Measurements from ENCODE around the gene CNIH4. TPM values are rescaled to one million over a fixed set of nuclear protein-coding genes. Genes with fewer than 3 reads are reported as not detected.
A peak's percentile ranks its signal among the peaks of the same experiment; 100 is the strongest.

The CNIH4 gene
- total and polyA plus RNA-seq, 2 donors: 56.4 to 59.1 TPM

DNA sequence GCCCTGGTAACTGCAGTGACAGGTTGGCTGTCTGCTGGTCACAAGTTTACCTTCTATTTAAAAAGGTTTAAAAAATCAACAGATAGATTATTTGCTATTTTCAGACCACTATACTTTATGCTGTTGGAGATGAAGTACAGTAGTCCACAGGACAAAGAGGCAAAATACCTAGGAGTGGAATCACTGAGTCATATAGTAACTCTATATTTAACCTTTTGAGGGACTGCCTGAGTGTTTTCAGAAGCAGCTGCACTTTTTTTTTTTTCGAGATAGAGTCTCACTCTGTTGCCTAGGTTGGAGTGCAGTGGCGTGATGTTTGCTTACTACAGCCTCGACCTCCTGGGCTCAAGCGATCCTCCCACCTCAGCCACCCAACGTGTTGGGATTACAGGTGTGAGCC, 11.7 kb downstream of the CNIH4 start:
- H3K36me3 ChIP-seq (ENCODE audit: insufficient read depth): peaks cover 6% of the 10 kb centered on the region
- DNase-seq (ENCODE audit: extremely low spot score): no peak
- WGBS: 93% methylated on average over 5 of the region's 5 CpGs
- H3K27ac ChIP-seq (ENCODE audit: low read depth): no peak overlapping the region
- no peak overlapping the region for H3K4me3 ChIP-seq (ENCODE audit: low read depth, low read length)
- no peaks in the 10 kb centered on the region for H3K4me1 ChIP-seq (ENCODE audit: insufficient read depth)

DNA sequence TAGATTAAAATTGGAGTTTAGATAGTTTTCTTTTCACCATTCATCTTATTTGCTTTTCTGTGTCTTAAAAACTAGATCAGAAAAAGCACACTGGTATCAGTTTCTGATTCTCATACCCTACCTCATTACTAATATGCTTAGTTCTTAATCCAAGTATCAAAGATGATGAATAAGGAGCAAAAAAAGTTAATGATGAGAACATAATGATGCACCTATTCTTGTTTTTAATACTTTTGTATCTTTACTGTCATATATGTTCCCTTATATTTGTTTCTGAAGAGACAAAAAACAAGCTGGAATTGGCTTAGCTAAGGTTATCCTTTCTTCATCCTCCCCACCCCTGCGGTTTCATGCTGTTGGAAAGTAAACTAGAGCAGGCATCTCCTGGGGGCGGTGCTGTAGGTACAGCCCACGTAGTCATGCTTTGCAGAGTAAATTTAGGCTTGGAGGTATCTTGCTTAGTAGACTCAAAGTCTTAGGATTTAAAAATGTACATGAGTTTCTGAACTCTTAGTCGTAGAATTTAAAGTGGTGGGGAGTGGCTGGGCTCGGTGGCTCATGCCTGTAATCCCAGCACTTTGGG, 16.4 kb downstream of the CNIH4 start:
- WGBS: 90% methylated on average over 5 of the region's 5 CpGs
- H3K36me3 ChIP-seq (ENCODE audit: insufficient read depth): peaks cover 9% of the 10 kb centered on the region

GRCh38 chr1:224375059-224375458, 18.4 kb downstream of the CNIH4 start:
- WGBS: 80% methylated on average over 3 of the region's 3 CpGs
- H3K4me3 ChIP-seq (ENCODE audit: low read depth, low read length): no peak overlapping the region
- H3K27ac ChIP-seq (ENCODE audit: low read depth): no peak overlapping the region
- peaks cover 7% of the 10 kb centered on the region for H3K36me3 ChIP-seq (ENCODE audit: insufficient read depth)
- no peak for DNase-seq (ENCODE audit: extremely low spot score)
- no peaks in the 10 kb centered on the region for H3K4me1 ChIP-seq (ENCODE audit: insufficient read depth)

More for the DNA sequence above, 16.4 kb downstream of the CNIH4 start:
- H3K4me1 ChIP-seq (ENCODE audit: insufficient read depth): no peaks in the 10 kb centered on the region
- DNase-seq (ENCODE audit: extremely low spot score): no peak
- no peak overlapping the region for H3K4me3 ChIP-seq (ENCODE audit: low read depth, low read length)
- no peak overlapping the region for H3K27ac ChIP-seq (ENCODE audit: low read depth)

- H3K27ac ChIP-seq (ENCODE audit: low read depth): no peak overlapping the region
- 85% methylated on average over 2 of the region's 2 CpGs for WGBS
- no peak overlapping the region for H3K4me3 ChIP-seq (ENCODE audit: low read depth, low read length)
- no peak for DNase-seq (ENCODE audit: extremely low spot score)
- peaks cover 5% of the 10 kb centered on the region for H3K36me3 ChIP-seq (ENCODE audit: insufficient read depth)
- no peaks in the 10 kb centered on the region for H3K4me1 ChIP-seq (ENCODE audit: insufficient read depth)
These were observed 21.0 kb downstream of the CNIH4 start for GRCh38 chr1:224377676-224378006.

GRCh38 chr1:224378855-224379631, 22.4 kb downstream of the CNIH4 start:
- Histone ChIP-seq H3K27ac (ENCODE audit: low read depth) (no peak overlapping the region), H3K4me1 (ENCODE audit: insufficient read depth) (no peaks in the 10 kb centered on the region), H3K36me3 (ENCODE audit: insufficient read depth) (peaks cover 5% of the 10 kb centered on the region), H3K4me3 (ENCODE audit: low read depth, low read length) (no peak overlapping the region)
- DNase-seq (ENCODE audit: extremely low spot score): no peak
- 83% methylated on average over 7 of the region's 7 CpGs for WGBS

DNA sequence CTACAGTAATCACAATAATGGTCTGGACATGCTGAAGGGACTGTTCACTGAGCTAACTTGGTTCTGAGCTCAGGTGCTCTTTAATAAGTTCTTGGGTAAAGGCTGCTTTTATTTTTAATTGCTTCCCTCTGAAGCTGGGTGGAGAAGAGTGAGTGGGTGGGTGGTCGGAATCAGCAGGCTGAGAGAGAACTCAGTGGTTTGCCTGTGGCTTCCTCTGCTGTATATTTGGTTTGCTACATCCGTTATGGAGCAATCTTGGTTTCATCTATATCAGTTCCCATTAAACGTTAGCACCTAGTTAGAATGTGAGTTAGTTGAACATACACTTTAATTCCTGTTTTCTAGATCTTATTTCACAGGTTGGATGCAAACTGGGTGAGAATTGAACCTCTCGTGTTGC, 23.3 kb downstream of the CNIH4 start:
- Histone ChIP-seq H3K4me3 (ENCODE audit: low read depth, low read length) (no peak overlapping the region), H3K27ac (ENCODE audit: low read depth) (no peak overlapping the region), H3K36me3 (ENCODE audit: insufficient read depth) (peaks cover 5% of the 10 kb centered on the region), H3K4me1 (ENCODE audit: insufficient read depth) (no peaks in the 10 kb centered on the region)
- no peak for DNase-seq (ENCODE audit: extremely low spot score)
- 68% methylated on average over 4 of the region's 4 CpGs for WGBS

GRCh38 chr1:224381880-224382548, 25.3 kb downstream of the CNIH4 start:
- 85% methylated on average over 4 of the region's 4 CpGs for WGBS
- H3K36me3 ChIP-seq (ENCODE audit: insufficient read depth): peaks cover 4% of the 10 kb centered on the region
- no peaks in the 10 kb centered on the region for H3K4me1 ChIP-seq (ENCODE audit: insufficient read depth)
- H3K27ac ChIP-seq (ENCODE audit: low read depth): no peak overlapping the region
- H3K4me3 ChIP-seq (ENCODE audit: low read depth, low read length): no peak overlapping the region
- no peak for DNase-seq (ENCODE audit: extremely low spot score)

- Histone ChIP-seq H3K4me3 (ENCODE audit: low read depth, low read length) (no peak overlapping the region), H3K27ac (ENCODE audit: low read depth) (no peak overlapping the region), H3K36me3 (ENCODE audit: insufficient read depth) (no peaks in the 10 kb centered on the region), H3K4me1 (ENCODE audit: insufficient read depth) (no peaks in the 10 kb centered on the region)
- DNase-seq (ENCODE audit: extremely low spot score): no peak
- WGBS: 91% methylated on average over 3 of the region's 3 CpGs
These were observed 26.5 kb downstream of the CNIH4 start for GRCh38 chr1:224383218-224383617.

DNA sequence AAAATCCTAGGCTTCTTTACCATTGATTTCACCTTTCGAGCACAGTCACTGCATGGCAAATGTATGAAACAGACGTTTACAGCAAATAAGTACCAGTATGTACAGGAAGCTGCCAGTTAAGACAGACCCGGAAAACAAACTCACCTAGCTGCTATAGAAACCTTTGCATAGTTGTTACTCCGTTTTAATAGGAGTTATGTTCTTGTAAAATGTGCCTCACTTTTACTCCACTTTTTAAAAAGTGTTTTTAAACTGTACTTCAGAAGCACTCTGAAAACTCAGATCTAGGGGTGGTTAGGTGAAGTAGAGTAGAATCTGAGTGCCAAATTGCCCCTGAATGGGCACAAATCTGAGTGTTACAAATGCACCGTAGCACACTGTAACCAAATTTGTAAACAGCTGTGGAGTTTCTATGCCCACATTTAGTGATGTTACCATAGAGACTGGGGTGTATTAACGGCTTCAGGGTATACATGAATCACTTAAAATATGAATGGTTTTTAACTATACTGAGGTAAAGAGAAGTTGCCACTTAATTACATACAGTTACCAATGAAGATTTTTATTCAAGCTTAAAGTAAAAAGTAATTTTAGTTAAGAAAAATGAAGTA, 30.7 kb downstream of the CNIH4 start:
- DNase-seq (ENCODE audit: extremely low spot score): peak; percentile 20
- no peak overlapping the region for H3K4me3 ChIP-seq (ENCODE audit: low read depth, low read length)
- peaks cover 2% of the 10 kb centered on the region for H3K36me3 ChIP-seq (ENCODE audit: insufficient read depth)
- H3K4me1 ChIP-seq (ENCODE audit: insufficient read depth): no peaks in the 10 kb centered on the region
- 59% methylated on average over 6 of the region's 6 CpGs for WGBS
- no peak overlapping the region for H3K27ac ChIP-seq (ENCODE audit: low read depth)

- Histone ChIP-seq H3K4me1 (ENCODE audit: insufficient read depth) (no peaks in the 10 kb centered on the region), H3K27ac (ENCODE audit: low read depth) (no peak overlapping the region), H3K4me3 (ENCODE audit: low read depth, low read length) (no peak overlapping the region), H3K36me3 (ENCODE audit: insufficient read depth) (peaks cover 4% of the 10 kb centered on the region)
- DNase-seq (ENCODE audit: extremely low spot score): no peak
- WGBS: 76% methylated on average over 2 of the region's 2 CpGs
These were observed 31.3 kb downstream of the CNIH4 start for GRCh38 chr1:224387943-224388342.

DNA sequence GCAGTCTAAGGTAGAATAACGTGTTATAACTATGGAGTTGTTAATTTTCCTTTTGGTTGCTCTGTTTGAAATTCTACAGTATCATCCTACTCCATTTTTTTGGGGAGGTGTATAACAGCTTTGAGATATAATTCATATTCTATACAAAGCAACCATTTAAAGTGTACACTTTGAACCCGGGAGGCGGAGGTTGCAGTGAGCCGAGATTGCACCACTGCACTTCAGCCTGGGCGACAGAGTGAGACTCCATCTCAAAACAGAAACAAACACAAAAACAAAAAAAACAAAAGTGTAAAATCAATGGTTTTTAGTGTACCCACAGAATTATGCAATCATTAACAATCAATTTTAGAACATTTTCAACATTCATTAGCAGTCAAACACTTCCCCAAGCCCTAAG, 33.8 kb downstream of the CNIH4 start:
- Histone ChIP-seq H3K4me1 (ENCODE audit: insufficient read depth) (no peaks in the 10 kb centered on the region), H3K36me3 (ENCODE audit: insufficient read depth) (peaks cover 4% of the 10 kb centered on the region), H3K27ac (ENCODE audit: low read depth) (no peak overlapping the region), H3K4me3 (ENCODE audit: low read depth, low read length) (no peak overlapping the region)
- WGBS: 95% methylated on average over 5 of the region's 5 CpGs
- DNase-seq (ENCODE audit: extremely low spot score): no peak

DNA sequence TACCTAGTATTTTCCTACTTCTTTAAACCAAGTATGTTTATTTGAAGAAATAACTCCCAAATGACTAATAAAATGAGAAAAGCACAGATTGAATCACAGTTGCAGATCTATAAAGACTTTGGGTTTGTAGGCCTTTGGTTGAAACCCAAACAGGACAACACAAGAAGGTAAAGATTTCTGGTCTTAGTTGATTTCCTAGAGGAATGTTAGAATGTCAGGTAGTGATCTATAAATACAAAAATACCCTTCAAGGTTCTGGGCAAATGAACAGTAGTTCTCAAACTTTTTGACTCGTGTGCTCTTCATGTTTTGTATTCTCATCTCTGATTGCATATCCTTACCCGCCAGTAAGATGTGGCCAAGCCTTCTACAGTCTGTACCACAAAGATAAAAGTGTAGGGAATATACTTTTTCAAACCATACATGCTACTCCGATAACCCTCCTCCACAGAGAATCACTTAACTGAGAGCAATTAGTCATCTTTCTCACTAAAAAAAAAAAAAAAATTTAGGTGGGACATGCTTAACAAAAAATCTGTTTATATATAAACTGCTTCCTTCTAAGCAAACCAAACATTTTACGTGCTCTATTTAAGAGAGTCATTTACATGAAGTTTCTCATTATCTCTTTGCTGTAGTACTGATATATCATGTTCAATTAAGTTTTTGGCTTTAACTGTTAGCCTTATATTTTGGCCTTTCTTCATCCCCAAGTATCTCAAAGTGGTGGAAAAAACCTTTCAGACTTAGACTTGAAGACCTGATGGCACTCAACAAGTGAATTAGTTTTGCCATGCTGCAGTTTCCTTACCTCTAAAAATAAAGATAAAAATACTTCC, 36.0 kb downstream of the CNIH4 start:
- H3K36me3 ChIP-seq (ENCODE audit: insufficient read depth): peaks cover 4% of the 10 kb centered on the region
- no peak overlapping the region for H3K27ac ChIP-seq (ENCODE audit: low read depth)
- DNase-seq (ENCODE audit: extremely low spot score): no peak
- no peak overlapping the region for H3K4me3 ChIP-seq (ENCODE audit: low read depth, low read length)
- no peaks in the 10 kb centered on the region for H3K4me1 ChIP-seq (ENCODE audit: insufficient read depth)
- 81% methylated on average over 4 of the region's 4 CpGs for WGBS

DNA sequence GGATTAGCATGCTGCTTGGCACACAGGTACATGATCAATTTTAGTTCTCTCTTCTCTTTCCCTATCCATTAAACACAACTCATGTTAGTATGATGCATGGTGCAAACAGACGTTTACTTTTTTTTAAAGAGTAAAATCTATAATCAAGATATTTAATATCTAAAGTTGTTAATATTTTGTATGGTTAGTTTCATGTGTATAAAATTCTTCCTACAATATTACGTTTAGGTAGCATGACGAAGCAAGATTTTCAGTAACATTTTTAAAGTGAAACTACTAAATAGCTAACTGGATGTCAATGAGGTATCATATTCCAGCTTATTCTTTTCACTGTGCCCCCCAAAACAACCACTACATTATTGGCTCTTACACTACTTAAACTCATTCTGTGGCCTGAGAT, 36.6 kb downstream of the CNIH4 start:
- WGBS: 79% methylated on average over 3 of the region's 3 CpGs
- Histone ChIP-seq H3K27ac (ENCODE audit: low read depth) (no peak overlapping the region), H3K4me1 (ENCODE audit: insufficient read depth) (no peaks in the 10 kb centered on the region), H3K36me3 (ENCODE audit: insufficient read depth) (peaks cover 4% of the 10 kb centered on the region), H3K4me3 (ENCODE audit: low read depth, low read length) (no peak overlapping the region)
- no peak for DNase-seq (ENCODE audit: extremely low spot score)
